ENCODE data around the gene TULP4.
"Not testable (repeated sequence)": the region's sequence is repeated elsewhere in the genome, so short reads cannot be mapped to it uniquely, and the experiment has no call there.

TULP4 gene

DNA sequence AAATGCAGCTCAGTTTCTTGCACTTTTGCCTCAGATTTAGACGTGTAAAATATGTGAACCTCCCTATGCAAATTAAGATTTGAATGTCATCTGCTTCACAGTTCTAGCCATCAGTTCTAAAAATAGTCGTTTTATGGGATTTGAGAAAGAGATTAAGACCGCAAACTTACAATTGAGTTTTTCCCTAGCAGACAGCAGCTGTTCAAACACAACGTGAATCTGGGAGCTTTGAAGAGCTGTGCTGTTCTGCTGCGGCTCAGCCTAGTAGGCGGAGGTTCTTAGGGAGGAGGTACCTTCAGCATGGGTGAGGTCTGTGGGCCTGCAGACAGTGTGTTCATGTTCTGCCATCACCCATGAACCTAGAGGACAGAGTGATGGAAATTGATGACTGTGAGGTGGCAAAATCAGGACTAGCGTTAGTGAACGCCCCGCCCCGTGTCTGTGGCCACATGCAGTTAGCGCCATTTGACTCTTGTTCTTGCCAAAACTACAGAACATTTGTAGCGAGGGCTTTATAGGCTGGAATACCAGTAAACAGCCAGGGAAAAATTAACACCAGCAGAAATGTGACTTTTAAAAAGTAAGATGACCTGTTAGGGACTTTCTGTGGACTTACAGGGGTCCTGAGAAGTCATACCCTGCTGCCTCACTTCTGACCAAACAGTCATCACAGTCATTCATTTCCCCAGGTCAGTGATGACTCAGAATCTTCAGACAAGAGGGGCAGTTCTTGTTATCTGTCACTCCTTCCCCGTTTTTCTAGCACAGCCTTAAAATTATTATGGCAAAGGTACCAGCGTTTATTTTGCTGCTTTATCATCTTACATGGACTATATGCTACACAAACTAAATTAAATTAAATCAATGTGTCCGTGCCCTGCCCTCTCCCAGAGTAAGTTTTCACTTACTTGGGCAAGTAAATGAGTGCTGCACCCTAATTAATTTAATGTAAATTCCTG, 163.4 kb downstream of the TULP4 start:
- no peak for DNase-seq

DNA sequence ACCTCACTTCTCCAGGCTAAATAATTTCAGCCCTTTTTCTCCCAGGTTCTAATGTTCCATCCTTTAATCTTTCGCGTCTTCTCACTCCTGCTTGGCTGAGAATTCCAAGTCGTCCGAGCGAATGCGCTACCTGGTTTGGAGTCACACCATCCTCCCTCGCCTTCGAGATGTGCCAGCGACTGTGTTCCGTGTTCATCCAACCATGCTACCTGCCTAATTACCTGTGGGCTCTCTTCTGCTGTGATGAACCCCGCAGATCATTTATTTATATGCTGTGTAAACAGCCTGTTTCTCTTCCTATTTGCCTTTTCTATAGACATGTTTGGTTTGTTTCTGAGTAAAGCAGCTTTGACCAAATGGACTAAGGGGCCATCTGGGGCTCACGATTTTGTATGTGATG, 164.1 kb downstream of the TULP4 start:
- DNase-seq = no peak

DNA sequence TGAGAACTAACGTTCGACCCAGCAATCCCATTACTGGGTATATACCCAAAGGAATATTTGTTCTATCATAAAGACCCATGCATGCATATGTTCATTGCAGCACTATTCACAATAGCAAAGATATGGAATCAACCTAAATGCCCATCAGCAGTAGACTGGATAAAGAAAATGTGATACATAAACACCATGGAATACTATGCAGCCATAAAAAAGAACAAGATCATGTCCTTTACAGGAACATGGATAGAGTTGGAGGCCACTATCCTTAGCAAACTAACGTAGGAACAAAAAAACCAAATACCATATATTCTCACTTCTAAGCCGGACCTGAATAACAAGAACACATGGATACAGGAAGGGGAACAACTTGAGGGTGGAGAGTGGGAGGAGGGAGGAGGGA, 165.5 kb downstream of the TULP4 start:
- not testable (repeated sequence) for DNase-seq

DNA sequence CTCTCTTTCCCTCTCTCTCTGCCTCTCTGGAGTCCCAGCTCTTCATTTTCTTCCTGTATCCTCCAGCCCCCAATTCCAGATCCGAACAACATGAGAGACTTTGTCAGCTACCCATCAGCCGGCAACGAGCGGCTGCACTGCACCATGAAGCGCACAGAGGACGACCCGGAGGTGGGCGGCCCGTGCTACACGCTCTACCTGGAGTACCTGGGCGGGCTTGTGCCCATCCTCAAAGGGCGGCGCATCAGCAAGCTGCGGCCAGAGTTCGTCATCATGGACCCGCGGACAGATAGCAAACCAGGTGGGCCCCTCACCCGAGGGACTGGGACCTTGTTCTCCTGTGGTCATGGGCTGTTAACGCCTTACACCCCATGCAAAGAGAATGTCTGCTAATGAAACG, 168.7 kb downstream of the TULP4 start:
- no peak for DNase-seq

DNA sequence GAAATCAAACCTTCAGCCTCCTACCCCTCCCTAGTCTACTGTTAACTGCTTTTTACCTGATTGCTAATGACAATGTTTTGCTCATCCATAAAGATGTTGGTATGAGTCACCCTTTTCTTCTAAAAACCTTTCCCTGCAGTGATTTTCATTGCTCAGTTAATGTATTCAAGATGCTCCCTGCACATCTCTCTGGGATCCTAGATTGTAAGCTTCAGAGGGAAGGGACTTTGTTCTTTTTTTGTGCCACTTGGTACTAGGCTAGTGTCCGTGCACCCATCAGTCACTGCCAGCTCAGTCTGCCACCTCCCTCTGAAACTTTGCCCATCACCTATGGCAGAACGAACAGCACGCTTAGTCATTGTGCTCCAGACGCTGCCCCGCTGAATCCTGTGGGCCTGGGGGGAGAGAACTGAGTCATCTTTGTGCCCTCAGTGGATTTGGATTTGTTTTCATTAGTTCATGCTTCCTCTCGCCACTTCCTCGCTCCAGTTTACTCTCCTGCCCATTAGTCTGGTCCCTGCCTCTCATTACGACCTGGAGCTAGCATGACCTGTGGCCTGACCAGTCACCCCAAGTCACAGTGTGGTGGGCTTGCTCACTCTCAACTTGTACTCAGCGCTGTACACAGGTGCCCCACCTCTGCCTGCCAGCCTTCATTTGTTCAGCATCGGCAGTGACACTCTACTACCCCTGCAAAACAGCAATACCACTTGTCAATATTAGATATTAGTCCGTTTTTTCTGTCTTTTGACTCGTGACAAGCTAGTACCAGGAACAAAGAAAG, 169.6 kb downstream of the TULP4 start:
- no peak for DNase-seq

DNA sequence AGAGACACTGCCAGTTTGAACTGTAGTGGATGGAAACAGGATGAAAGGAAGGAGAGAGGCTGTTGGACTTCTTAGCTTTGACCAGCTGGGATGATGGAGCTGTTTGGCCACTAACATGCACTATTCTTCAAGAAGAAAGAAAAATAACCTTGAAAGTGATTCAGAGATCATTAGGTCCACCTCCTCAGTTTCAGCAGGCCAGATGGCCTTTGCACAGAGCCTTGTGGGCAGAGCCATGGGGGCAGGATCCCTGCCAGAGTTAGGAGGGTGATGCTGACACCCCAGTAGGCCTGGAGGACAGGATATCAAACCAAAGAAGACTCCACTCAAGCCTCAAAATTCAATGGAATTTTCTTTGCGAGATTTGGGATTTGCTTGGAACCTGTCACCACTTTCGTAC, 173.2 kb downstream of the TULP4 start:
- no peak for DNase-seq

DNA sequence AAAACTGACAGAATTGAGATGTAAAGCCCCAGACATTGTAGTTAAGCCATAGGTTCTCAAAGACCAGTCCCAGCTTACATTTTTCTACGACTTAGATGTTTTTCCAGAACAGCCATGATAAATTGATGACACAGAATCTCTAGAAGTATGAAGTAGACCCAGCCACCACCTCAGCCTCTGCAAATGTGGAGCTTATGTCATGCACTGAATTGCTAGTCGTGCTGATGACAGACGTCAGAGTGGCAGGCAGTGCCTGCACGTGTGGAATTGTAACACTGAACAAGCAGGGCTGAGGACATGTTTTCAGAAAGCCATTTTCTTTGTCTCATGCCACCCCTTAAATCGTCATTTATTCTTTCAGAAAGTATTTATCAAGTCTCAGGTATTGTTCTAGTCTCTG, 175.2 kb downstream of the TULP4 start:
- no peak for DNase-seq

DNA sequence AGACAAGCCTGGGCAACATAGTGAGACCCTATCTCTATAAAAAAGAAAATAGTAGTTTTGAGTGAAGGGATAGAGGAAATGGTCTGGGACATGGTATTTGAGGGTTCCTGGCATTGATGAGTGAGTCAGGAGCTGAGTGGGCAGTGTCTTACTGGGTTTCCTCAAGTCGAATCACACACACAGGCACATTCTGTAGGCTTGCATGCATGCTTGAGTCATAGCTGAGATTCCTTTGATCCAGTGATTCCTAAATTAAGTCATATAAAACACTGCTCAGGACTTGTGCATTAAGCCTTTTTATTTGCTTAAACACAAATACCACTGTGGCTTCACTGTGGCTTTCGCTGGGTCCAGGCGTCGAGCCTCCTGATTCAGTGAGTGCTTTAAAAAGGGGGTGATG, 175.8 kb downstream of the TULP4 start:
- no peak for DNase-seq

DNA sequence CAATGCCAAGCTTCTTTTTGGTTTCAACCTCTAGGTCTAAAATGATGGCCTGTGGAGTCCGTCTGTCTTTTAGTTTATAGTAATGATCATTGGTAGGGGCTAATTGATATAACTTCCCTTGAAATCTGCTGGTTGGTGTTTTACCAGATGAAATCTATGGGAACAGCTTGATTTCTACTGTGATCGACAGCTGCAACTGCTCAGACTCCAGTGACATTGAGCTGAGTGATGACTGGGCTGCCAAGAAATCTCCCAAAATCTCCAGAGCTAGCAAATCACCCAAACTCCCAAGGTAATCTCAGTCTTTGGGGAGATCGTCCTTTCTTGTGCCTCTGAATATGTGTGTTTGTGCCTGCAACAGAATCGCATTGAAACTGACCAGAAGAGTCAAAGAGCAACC, 177.2 kb downstream of the TULP4 start:
- no peak for DNase-seq

DNA sequence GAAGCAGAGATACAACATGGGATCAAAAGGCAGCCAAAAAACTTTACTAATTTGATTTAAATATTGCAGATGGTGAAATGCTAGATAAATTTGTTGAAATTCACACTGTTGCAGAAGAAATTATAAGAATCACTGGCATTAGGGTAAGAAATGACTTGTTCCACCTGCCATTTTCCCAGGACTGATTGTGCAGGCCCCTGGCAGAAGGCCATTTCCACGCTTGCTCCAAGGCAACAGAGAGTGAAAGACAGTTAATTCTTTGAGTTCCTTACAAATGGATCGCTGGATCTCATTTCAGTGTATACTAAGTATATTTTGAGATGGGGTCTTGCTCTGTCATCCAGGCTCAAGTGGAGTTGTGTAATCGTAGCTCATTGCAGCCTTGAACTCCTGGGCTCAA, 180.6 kb downstream of the TULP4 start:
- DNase-seq = no peak

DNA sequence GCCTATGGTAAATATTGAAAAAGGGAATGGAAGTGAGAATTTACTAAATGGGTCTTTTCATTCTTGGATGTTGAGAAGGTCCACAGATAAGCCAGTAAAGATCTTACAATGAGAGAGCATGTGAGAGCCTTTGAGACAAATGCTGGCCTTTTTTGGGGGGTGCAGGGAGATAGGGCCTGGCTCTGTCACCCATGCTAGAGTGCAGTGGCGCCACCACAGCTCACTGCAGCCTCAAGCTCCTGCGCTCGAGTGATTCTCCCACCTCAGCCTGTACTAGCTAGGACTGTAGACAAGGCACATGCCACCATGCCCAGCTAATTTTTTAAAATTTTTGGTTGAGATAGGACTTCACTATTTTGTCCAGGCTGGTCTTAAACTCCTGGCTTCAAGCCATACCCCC, 184.4 kb downstream of the TULP4 start:
- no peak for DNase-seq

DNA sequence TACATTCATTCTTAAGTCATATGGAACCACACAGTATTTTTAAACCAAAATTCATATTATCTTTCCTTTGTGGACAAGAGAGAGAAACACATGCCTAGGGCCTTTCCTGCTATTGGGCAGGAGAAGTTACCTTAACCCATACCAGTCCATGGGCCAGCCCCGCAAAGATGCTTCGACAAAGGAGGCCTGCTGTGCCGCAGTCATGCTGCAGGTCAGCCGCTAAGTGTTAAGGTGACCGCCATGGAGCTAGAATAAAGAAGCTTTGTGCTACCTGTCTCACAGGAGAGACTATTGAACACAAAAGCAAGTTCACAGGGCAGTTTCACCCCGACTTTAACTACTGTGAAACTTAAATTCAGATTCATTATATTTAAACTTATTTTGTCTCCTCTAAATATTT, 185.4 kb downstream of the TULP4 start:
- DNase-seq = no peak

DNA sequence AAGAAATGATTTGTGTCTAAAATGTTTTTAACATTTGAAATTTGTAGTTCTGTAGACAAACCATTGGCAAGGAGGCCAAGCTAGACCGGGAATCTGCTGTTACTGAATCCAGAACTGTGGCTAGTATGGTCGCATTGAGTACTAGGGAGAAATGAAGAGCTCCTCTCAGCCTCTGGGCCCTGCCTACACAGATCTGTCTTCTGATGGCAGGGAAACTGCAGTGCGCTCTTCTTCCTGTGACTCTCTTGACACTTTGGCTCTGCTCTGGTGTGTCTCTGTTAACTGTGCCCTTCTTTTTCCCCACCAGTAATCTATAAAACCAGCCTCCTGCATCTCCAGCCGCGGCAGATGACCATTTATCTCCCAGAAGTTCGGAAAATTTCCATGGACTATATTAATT, 186.1 kb downstream of the TULP4 start:
- DNase-seq = no peak

DNA sequence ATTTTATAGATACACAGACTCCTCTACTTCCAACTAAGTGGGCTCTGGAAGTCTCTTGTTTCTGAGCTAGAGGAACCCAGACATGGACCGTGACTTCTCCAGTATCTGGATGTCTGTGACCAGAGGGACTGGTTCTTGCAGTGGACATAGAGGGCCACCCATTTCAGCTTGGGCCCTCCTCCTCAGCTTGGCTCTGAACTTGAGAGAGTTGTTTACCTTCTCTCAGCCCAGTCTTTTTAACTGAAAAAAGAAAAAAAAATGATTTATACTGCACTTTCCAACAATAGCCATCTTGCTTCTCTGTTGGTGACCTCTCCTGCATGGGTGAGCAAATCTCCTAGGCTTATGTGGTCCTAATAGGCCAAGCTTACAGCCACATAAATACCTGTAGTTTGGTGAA, 187.3 kb downstream of the TULP4 start:
- DNase-seq = no peak

DNA sequence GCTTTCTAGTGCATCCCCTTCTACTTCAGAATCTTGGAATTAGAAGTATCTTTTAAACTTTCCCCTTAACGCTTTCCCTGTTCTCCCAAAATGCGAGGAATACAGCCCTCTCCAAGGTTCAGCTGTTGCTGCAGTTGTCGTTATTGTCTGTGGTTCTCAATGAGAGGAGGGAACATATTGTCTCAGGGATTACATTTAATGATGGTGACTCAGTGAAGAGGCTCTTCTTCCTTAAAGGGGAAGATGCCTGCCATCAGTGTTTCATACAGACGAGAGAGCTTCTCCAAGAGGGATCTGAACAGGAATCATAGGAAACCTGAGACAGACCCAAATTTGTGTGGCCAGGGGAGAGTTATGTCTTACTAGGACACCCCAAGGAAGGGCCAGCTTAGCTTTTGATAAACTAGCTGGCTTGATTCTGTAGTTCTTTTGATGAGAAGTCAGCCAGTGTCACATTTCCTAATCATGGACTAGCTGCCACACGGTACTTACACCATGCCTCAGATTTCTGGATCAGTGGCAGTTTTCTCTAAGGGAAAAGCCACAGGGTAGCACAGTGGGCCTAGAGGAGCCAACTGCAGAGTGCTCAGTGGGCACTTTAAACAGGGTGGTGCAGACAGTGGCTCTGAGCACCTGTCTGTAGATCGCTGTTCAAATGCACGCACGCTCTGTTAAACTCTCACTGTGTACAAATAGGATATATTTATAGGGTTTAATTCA, 187.9 kb downstream of the TULP4 start:
- DNase-seq = no peak

DNA sequence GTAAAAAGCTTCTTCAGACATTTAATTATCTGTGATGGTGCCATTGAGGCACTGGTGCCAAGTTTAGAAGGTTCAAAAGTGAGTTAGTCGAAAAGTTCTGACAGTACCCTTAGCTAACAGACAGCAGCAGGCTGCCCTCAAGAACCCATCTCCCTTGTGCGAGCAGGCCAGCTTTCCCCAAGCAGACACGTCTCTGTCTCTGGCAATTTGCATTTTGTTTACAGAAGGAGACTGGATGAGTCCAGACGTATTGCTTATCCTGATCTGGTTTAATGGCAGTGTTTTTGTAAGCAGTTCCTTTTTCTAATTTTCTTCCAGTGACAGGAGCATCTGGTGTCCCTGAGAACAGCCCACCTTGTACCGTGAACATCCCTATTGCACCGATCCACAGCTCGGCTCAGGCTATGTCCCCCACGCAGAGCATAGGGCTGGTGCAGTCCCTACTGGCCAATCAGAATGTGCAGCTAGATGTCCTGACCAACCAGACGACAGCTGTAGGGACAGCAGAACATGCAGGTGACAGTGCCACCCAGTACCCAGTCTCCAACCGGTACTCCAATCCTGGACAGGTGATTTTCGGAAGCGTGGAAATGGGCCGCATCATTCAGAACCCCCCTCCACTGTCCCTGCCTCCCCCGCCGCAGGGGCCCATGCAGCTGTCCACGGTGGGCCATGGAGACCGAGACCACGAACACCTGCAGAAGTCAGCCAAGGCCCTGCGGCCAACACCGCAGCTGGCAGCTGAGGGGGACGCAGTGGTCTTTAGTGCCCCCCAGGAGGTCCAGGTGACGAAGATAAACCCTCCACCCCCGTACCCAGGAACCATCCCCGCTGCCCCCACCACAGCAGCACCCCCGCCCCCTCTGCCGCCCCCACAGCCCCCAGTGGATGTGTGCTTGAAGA, 189.3 kb downstream of the TULP4 start:
- DNase-seq = no peak

DNA sequence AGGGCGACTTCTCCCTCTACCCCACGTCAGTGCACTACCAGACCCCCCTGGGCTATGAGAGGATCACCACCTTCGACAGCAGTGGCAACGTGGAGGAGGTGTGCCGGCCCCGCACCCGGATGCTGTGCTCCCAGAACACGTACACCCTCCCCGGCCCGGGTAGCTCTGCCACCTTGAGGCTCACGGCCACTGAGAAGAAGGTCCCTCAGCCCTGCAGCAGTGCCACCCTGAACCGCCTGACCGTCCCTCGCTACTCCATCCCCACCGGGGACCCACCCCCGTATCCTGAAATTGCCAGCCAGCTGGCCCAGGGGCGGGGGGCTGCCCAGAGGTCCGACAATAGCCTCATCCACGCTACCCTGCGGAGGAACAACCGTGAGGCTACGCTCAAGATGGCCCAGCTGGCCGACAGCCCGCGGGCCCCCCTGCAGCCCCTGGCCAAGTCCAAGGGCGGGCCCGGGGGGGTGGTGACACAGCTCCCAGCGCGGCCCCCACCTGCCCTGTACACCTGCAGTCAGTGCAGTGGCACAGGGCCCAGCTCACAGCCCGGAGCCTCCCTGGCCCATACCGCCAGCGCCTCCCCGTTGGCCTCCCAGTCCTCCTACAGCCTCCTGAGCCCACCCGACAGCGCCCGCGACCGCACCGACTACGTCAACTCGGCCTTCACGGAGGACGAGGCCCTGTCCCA, 190.1 kb downstream of the TULP4 start:
- DNase-seq = no peak

DNA sequence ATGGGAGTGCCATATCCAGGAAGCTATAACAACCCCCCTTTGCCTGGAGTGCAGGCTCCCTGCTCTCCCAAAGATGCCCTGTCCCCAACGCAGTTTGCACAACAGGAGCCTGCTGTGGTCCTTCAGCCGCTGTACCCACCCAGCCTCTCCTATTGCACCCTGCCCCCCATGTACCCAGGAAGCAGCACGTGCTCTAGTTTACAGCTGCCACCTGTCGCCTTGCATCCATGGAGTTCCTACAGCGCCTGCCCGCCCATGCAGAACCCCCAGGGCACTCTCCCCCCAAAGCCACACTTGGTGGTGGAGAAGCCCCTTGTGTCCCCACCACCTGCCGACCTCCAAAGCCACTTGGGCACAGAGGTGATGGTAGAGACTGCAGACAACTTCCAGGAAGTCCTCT, 191.0 kb downstream of the TULP4 start:
- DNase-seq = no peak

DNA sequence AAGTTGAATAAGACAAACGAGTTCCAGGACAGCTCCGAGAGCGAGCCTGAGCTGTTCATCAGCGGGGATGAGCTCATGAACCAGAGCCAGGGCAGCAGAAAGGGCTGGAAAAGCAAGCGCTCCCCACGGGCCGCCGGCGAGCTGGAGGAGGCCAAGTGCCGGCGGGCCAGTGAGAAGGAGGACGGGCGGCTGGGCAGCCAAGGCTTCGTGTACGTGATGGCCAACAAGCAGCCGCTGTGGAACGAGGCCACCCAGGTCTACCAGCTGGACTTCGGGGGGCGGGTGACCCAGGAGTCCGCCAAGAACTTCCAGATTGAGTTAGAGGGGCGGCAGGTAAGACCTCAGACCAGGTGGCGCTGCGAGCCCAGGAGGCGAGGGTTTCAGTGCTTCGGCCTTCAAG, 191.6 kb downstream of the TULP4 start:
- DNase-seq = no peak

DNA sequence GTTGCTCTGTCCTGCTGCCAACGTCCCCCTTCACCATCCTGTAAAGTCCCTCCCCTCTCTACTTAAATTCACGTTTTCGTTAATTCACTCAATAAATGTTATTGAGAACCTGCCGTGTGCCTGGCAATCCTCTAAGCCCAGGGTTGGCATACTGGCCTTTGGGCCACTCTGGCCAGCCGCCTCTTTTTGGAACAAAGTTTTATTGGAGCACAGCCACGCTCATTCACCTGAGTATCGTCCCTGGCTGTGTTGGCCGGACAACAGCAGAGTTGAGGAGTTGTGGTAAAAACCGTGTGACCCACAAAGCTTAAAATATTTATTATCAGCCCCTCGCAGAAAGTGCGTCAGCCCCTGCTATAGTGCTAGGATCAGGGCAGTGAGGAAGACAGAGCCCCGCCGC, 192.9 kb downstream of the TULP4 start:
- DNase-seq = no peak

DNA sequence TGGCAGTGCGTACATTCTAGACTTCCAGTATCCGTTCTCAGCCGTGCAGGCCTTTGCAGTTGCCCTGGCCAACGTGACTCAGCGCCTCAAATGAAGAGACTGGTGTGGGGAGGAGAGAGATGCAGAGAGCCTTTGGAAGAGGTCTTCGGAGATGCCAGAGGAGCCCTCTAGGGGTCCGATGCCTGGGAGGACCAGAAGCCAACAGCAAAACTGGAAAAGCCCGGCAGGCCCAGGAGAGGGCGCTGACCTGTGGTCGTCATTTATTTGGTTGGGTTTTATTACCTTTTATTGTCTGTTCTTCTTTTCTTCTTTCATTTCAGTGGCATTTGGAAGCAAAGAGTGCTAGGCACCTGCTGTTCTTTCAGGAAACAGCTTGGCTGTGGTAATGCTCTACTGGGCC, 194.3 kb downstream of the TULP4 start:
- no peak for DNase-seq

DNA sequence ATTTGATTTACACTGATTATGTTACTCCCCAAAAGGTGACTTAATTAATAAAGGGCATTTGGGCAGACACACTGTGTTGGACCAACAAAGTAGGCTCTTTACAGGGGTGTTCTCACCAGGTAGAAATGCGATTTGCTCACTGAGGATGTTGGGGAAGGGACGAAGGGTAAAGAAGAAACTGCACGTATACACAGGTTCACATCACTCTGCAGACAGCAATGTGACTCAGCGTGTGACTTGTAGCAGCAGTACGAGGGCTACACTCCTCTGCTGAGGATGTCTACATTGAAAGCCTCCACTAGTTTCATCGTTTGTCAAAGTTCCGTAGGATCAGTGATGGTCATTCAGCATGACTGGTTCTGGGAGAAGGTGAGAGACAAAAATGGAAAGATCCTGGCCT, 194.9 kb downstream of the TULP4 start:
- DNase-seq = no peak
